ENCODE data around the gene CLPTM1L. TPM values are rescaled to one million over a fixed set of nuclear protein-coding genes. Genes with fewer than 3 reads are reported as not detected.
A peak's percentile ranks its signal among the peaks of the same experiment; 100 is the strongest.

The CLPTM1L gene
- total and polyA plus RNA-seq, 7 donors, result 33.1 to 90.5 (median 52.5) TPM

- Histone ChIP-seq H3K36me3 (peaks cover 29 to 72% (median 59%) of the 10 kb centered on the region in 4 donors), H3K4me3 (no peak overlapping the region), H3K27me3 (no peaks in the 10 kb centered on the region), H3K9me3 (no peaks in the 10 kb centered on the region), H3K4me1 (peaks cover 0 to 7% (median 0%) of the 10 kb centered on the region in 4 donors), H3K27ac (no peak overlapping the region)
- WGBS, 2 donors, result 91 to 94% methylated on average over 13 of the region's 13 CpGs
- TF ChIP-seq POLR2AphosphoS5 (IDR thresholded peaks at IDR 0.05), result no peak
- TF ChIP-seq EP300 (IDR thresholded peaks at IDR 0.05), result no peak
- TF ChIP-seq CTCF (IDR thresholded peaks at IDR 0.05), result no peak
- no peak for TF ChIP-seq POLR2A (IDR thresholded peaks at IDR 0.05)
- peak; percentile 44 for DNase-seq
- intact Hi-C loops (cut with DNase I), result no loop called here
Observed at GRCh38 chr5:1323803-1324173, 21.1 kb downstream of the CLPTM1L start.

GRCh38 chr5:1322955-1323802, 21.7 kb downstream of the CLPTM1L start:
- intact Hi-C loops (cut with DNase I), result no loop called here
- WGBS, 2 donors, result 90 to 93% methylated on average over 24 of the region's 24 CpGs
- H3K27ac ChIP-seq, result no peak overlapping the region
- H3K27me3 ChIP-seq, result no peaks in the 10 kb centered on the region
- H3K4me3 ChIP-seq, result no peak overlapping the region
- peak; percentile 57 for DNase-seq
- H3K4me1 ChIP-seq, result peaks cover 0 to 7% (median 0%) of the 10 kb centered on the region in 4 donors
- H3K36me3 ChIP-seq, result peaks cover 29 to 78% (median 65%) of the 10 kb centered on the region in 4 donors
- no peaks in the 10 kb centered on the region for H3K9me3 ChIP-seq
- TF ChIP-seq CTCF (IDR thresholded peaks at IDR 0.05), result no peak
- no peak for TF ChIP-seq POLR2A (IDR thresholded peaks at IDR 0.05)
- TF ChIP-seq EP300 (IDR thresholded peaks at IDR 0.05), result no peak
- no peak for TF ChIP-seq POLR2AphosphoS5 (IDR thresholded peaks at IDR 0.05)

GRCh38 chr5:1322036-1322900, 22.6 kb downstream of the CLPTM1L start:
- peak; percentile 55 for DNase-seq
- no peak overlapping the region for H3K4me3 ChIP-seq
- 92 to 95% methylated on average over 22 of the region's 22 CpGs for WGBS, 2 donors
- H3K36me3 ChIP-seq, result peaks cover 29 to 87% (median 73%) of the 10 kb centered on the region in 4 donors
- peaks cover 0 to 4% (median 0%) of the 10 kb centered on the region in 4 donors for H3K4me1 ChIP-seq
- no peaks in the 10 kb centered on the region for H3K9me3 ChIP-seq
- TF ChIP-seq POLR2A (IDR thresholded peaks at IDR 0.05) (no peak), POLR2AphosphoS5 (IDR thresholded peaks at IDR 0.05) (no peak), CTCF (IDR thresholded peaks at IDR 0.05) (no peak), EP300 (IDR thresholded peaks at IDR 0.05) (no peak)
- H3K27me3 ChIP-seq, result no peaks in the 10 kb centered on the region
- intact Hi-C loops (cut with DNase I), result no loop called here
- H3K27ac ChIP-seq, result no peak overlapping the region

- TF ChIP-seq POLR2A (IDR thresholded peaks at IDR 0.05) (no peak), CTCF (IDR thresholded peaks at IDR 0.05) (no peak), POLR2AphosphoS5 (IDR thresholded peaks at IDR 0.05) (no peak), EP300 (IDR thresholded peaks at IDR 0.05) (no peak)
- H3K27ac ChIP-seq, result no peak overlapping the region
- H3K27me3 ChIP-seq, result no peaks in the 10 kb centered on the region
- H3K4me1 ChIP-seq, result peaks cover 0 to under 1% (median 0%) of the 10 kb centered on the region in 4 donors
- intact Hi-C loops (cut with DNase I), result no loop called here
- H3K36me3 ChIP-seq, result peaks cover 29 to 89% (median 74%) of the 10 kb centered on the region in 4 donors
- no peaks in the 10 kb centered on the region for H3K9me3 ChIP-seq
- H3K4me3 ChIP-seq, result no peak overlapping the region
- peak; percentile 57 for DNase-seq
- 96% methylated on average over 16 of the region's 16 CpGs for WGBS, 2 donors
Observed at GRCh38 chr5:1321576-1321975, 23.3 kb downstream of the CLPTM1L start.

Measured in sigmoid colon (tissue), 7 donors.